ENCODE data around the gene KRT10.

The KRT10 gene

GRCh38 chr17:40799859-40800258 is 22.6 kb downstream of the KRT10 start, which contains the start of gene KRT28:
TSS of gene KRT28 (minus strand) at chr17:40799959. CDS start at chr17:40799893, 66 bp downstream.
- no peak within 1 kb of the TSS for H3K4me3 ChIP-seq (ENCODE audit: low read length)
- H3K27me3 ChIP-seq (ENCODE audit: control insufficient read depth, insufficient read depth, low read length) = peaks cover 27% of the 10 kb centered on the region
- no peaks in the 10 kb centered on the region for H3K4me1 ChIP-seq (ENCODE audit: control insufficient read depth, low read depth, low read length)
- H3K9me3 ChIP-seq (ENCODE audit: control insufficient read depth, low read depth, low read length) = no peaks in the 10 kb centered on the region
- no peaks in the 10 kb centered on the region for H3K36me3 ChIP-seq (ENCODE audit: control insufficient read depth, low read depth, low read length)
- H3K9ac ChIP-seq (ENCODE audit: low read length) = no peak within 1 kb of the TSS
- no peak within 1 kb of the TSS for H3K27ac ChIP-seq (ENCODE audit: low read length)

GRCh38 chr17:40796846-40797245 is 25.6 kb downstream of the KRT10 start:
- no peaks in the 10 kb centered on the region for H3K36me3 ChIP-seq (ENCODE audit: control insufficient read depth, low read depth, low read length)

GRCh38 chr17:40795019-40795667 is 27.3 kb downstream of the KRT10 start:
- H3K36me3 ChIP-seq (ENCODE audit: control insufficient read depth, low read depth, low read length) = no peaks in the 10 kb centered on the region
- peaks cover under 1% of the 10 kb centered on the region for H3K27me3 ChIP-seq (ENCODE audit: control insufficient read depth, insufficient read depth, low read length)
- H3K9ac ChIP-seq (ENCODE audit: low read length) = no peak overlapping the region
- H3K4me3 ChIP-seq (ENCODE audit: low read length) = no peak overlapping the region
- H3K9me3 ChIP-seq (ENCODE audit: control insufficient read depth, low read depth, low read length) = no peaks in the 10 kb centered on the region
- no peak overlapping the region for H3K27ac ChIP-seq (ENCODE audit: low read length)
- no peaks in the 10 kb centered on the region for H3K4me1 ChIP-seq (ENCODE audit: control insufficient read depth, low read depth, low read length)

More at GRCh38 chr17:40796846-40797245, 25.6 kb downstream of the KRT10 start:
- Histone ChIP-seq H3K4me3 (ENCODE audit: low read length) (no peak overlapping the region), H3K4me1 (ENCODE audit: control insufficient read depth, low read depth, low read length) (no peaks in the 10 kb centered on the region), H3K27me3 (ENCODE audit: control insufficient read depth, insufficient read depth, low read length) (peaks cover 17% of the 10 kb centered on the region), H3K9me3 (ENCODE audit: control insufficient read depth, low read depth, low read length) (no peaks in the 10 kb centered on the region), H3K27ac (ENCODE audit: low read length) (no peak overlapping the region), H3K9ac (ENCODE audit: low read length) (no peak overlapping the region)

GRCh38 chr17:40794466-40794865 is 27.9 kb downstream of the KRT10 start:
- no peaks in the 10 kb centered on the region for H3K27me3 ChIP-seq (ENCODE audit: control insufficient read depth, insufficient read depth, low read length)
- no peaks in the 10 kb centered on the region for H3K4me1 ChIP-seq (ENCODE audit: control insufficient read depth, low read depth, low read length)

GRCh38 chr17:40793832-40794231 is 28.6 kb downstream of the KRT10 start:
- Histone ChIP-seq H3K4me1 (ENCODE audit: control insufficient read depth, low read depth, low read length) (no peaks in the 10 kb centered on the region), H3K27me3 (ENCODE audit: control insufficient read depth, insufficient read depth, low read length) (no peaks in the 10 kb centered on the region), H3K9me3 (ENCODE audit: control insufficient read depth, low read depth, low read length) (no peaks in the 10 kb centered on the region), H3K27ac (ENCODE audit: low read length) (no peak overlapping the region), H3K9ac (ENCODE audit: low read length) (no peak overlapping the region), H3K36me3 (ENCODE audit: control insufficient read depth, low read depth, low read length) (no peaks in the 10 kb centered on the region), H3K4me3 (ENCODE audit: low read length) (no peak overlapping the region)

More at GRCh38 chr17:40794466-40794865, 27.9 kb downstream of the KRT10 start:
- Histone ChIP-seq H3K36me3 (ENCODE audit: control insufficient read depth, low read depth, low read length) (no peaks in the 10 kb centered on the region), H3K4me3 (ENCODE audit: low read length) (no peak overlapping the region), H3K9ac (ENCODE audit: low read length) (no peak overlapping the region), H3K9me3 (ENCODE audit: control insufficient read depth, low read depth, low read length) (no peaks in the 10 kb centered on the region), H3K27ac (ENCODE audit: low read length) (no peak overlapping the region)

- no peaks in the 10 kb centered on the region for H3K4me1 ChIP-seq (ENCODE audit: control insufficient read depth, low read depth, low read length)
- H3K4me3 ChIP-seq (ENCODE audit: low read length) = no peak overlapping the region
- no peak overlapping the region for H3K9ac ChIP-seq (ENCODE audit: low read length)
- H3K27ac ChIP-seq (ENCODE audit: low read length) = no peak overlapping the region
- no peaks in the 10 kb centered on the region for H3K36me3 ChIP-seq (ENCODE audit: control insufficient read depth, low read depth, low read length)
- H3K27me3 ChIP-seq (ENCODE audit: control insufficient read depth, insufficient read depth, low read length) = no peaks in the 10 kb centered on the region
- H3K9me3 ChIP-seq (ENCODE audit: control insufficient read depth, low read depth, low read length) = no peaks in the 10 kb centered on the region
These were observed 30.5 kb downstream of the KRT10 start for GRCh38 chr17:40791787-40792436.

GRCh38 chr17:40791111-40791510 is 31.3 kb downstream of the KRT10 start:
- H3K4me3 ChIP-seq (ENCODE audit: low read length) = no peak overlapping the region
- H3K4me1 ChIP-seq (ENCODE audit: control insufficient read depth, low read depth, low read length) = no peaks in the 10 kb centered on the region
- no peak overlapping the region for H3K27ac ChIP-seq (ENCODE audit: low read length)
- no peaks in the 10 kb centered on the region for H3K36me3 ChIP-seq (ENCODE audit: control insufficient read depth, low read depth, low read length)
- no peaks in the 10 kb centered on the region for H3K9me3 ChIP-seq (ENCODE audit: control insufficient read depth, low read depth, low read length)
- no peak overlapping the region for H3K9ac ChIP-seq (ENCODE audit: low read length)
- no peaks in the 10 kb centered on the region for H3K27me3 ChIP-seq (ENCODE audit: control insufficient read depth, insufficient read depth, low read length)

- no peak within 1 kb of the TSS for H3K4me3 ChIP-seq (ENCODE audit: low read length)
- H3K27me3 ChIP-seq (ENCODE audit: control insufficient read depth, insufficient read depth, low read length) = no peaks in the 10 kb centered on the region
- no peak within 1 kb of the TSS for H3K27ac ChIP-seq (ENCODE audit: low read length)
- H3K4me1 ChIP-seq (ENCODE audit: control insufficient read depth, low read depth, low read length) = no peaks in the 10 kb centered on the region
- no peak within 1 kb of the TSS for H3K9ac ChIP-seq (ENCODE audit: low read length)
- no peaks in the 10 kb centered on the region for H3K9me3 ChIP-seq (ENCODE audit: control insufficient read depth, low read depth, low read length)
- H3K36me3 ChIP-seq (ENCODE audit: control insufficient read depth, low read depth, low read length) = no peaks in the 10 kb centered on the region
These were observed 40.0 kb downstream of the KRT10 start, which contains the start of gene KRT27 for GRCh38 chr17:40782450-40782849. TSS of gene KRT27 (minus strand) at chr17:40782550. CDS start at chr17:40782493, 57 bp downstream.

- Histone ChIP-seq H3K27me3 (ENCODE audit: control insufficient read depth, insufficient read depth, low read length) (no peaks in the 10 kb centered on the region), H3K27ac (ENCODE audit: low read length) (no peak overlapping the region), H3K36me3 (ENCODE audit: control insufficient read depth, low read depth, low read length) (no peaks in the 10 kb centered on the region), H3K4me3 (ENCODE audit: low read length) (no peak overlapping the region), H3K4me1 (ENCODE audit: control insufficient read depth, low read depth, low read length) (no peaks in the 10 kb centered on the region), H3K9me3 (ENCODE audit: control insufficient read depth, low read depth, low read length) (no peaks in the 10 kb centered on the region), H3K9ac (ENCODE audit: low read length) (no peak overlapping the region)
These were observed 43.1 kb downstream of the KRT10 start for GRCh38 chr17:40779181-40779909.

GRCh38 chr17:40778461-40778860 is 44.0 kb downstream of the KRT10 start:
- no peaks in the 10 kb centered on the region for H3K27me3 ChIP-seq (ENCODE audit: control insufficient read depth, insufficient read depth, low read length)

GRCh38 chr17:40777971-40778370 is 44.4 kb downstream of the KRT10 start:
- Histone ChIP-seq H3K9ac (ENCODE audit: low read length) (no peak overlapping the region), H3K27ac (ENCODE audit: low read length) (no peak overlapping the region), H3K4me3 (ENCODE audit: low read length) (no peak overlapping the region), H3K27me3 (ENCODE audit: control insufficient read depth, insufficient read depth, low read length) (no peaks in the 10 kb centered on the region), H3K9me3 (ENCODE audit: control insufficient read depth, low read depth, low read length) (no peaks in the 10 kb centered on the region), H3K36me3 (ENCODE audit: control insufficient read depth, low read depth, low read length) (no peaks in the 10 kb centered on the region), H3K4me1 (ENCODE audit: control insufficient read depth, low read depth, low read length) (no peaks in the 10 kb centered on the region)

More at GRCh38 chr17:40778461-40778860, 44.0 kb downstream of the KRT10 start:
- H3K4me3 ChIP-seq (ENCODE audit: low read length) = no peak overlapping the region
- no peaks in the 10 kb centered on the region for H3K9me3 ChIP-seq (ENCODE audit: control insufficient read depth, low read depth, low read length)
- no peaks in the 10 kb centered on the region for H3K36me3 ChIP-seq (ENCODE audit: control insufficient read depth, low read depth, low read length)
- H3K4me1 ChIP-seq (ENCODE audit: control insufficient read depth, low read depth, low read length) = no peaks in the 10 kb centered on the region
- no peak overlapping the region for H3K9ac ChIP-seq (ENCODE audit: low read length)
- no peak overlapping the region for H3K27ac ChIP-seq (ENCODE audit: low read length)
